ENCODE results near the gene ALDOA.
A peak's percentile ranks its signal among the peaks of the same experiment; 100 is the strongest.

Gene ALDOA

DNA sequence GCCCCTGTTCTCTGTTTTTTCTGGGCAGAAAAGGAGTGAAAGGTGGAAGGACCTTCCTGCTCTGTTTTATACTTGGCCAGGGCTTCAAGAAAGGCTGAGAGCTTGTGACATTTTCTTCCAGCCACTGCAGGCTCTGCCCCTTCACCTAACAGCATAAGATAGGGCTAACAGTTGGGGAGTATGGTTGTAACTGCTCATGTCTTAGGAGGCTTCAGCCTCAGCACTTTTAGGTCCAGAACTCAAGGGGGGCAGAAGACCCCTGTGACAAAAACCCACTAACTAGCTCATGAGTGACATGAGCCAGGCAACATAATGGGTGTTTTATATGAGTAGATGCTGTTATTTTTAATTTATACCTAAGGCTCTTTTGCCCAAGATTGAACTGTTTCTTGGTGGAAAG, 4.9 kb downstream of the ALDOA start:
- H3K4me1 Mint-ChIP-seq (ENCODE audit: low read depth) = peaks cover 42% of the 10 kb centered on the region
- no peak overlapping the region for H3K4me3 Mint-ChIP-seq
- no peaks in the 10 kb centered on the region for H3K9me3 Mint-ChIP-seq
- H3K27me3 Mint-ChIP-seq = no peaks in the 10 kb centered on the region
- H3K27ac Mint-ChIP-seq = no peak overlapping the region
- peaks cover 62% of the 10 kb centered on the region for H3K36me3 Mint-ChIP-seq (ENCODE audit: low read depth)

DNA sequence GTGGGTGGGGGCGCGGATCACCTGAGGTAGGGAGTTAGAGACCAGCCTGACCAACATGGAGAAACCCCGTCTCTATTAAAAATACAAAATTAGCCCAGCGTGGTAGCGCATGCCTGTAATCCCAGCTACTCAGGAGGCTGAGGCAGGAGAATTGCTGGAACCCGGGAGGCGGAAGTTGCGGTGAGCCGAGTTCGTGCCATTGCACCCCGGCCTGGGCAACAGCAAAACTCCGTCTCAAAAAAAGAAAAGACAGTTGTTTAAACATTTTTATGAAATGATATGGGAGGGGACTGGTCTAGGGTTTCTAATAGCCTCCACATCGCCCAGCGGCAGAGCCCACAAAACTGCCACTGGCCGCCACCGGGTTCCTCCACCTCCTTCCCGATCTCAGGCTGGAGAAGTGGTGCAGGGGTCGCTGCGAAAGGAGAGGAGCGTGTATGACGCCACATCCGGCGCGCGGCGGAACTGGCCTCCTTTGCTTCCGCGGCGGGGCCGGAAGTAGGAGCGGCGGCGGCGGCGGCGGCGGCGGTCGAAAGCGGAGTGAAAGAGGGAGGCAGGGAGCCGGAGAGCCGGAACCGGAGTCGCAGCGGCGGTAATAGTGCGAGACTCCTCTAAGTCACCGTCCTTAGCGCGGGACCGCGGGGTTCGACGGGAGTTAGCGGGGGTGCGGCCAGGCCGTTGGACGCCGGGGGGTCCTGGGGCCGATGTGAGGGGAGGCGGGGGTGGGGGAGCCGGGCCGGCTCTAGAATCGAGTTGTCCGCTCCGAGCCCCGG, 10.1 kb downstream of the ALDOA start, which contains the start of gene PPP4C:
Gene PPP4C (plus strand): TSS at position 492 of the 773 bp plus-strand sequence. CDS start 384 bp downstream, outside the sequence.
- Mint-ChIP-seq H3K27me3 (no peaks in the 10 kb centered on the region), H3K36me3 (ENCODE audit: low read depth) (peaks cover 55% of the 10 kb centered on the region), H3K27ac (peak within 1 kb of the TSS; percentile 95), H3K4me1 (ENCODE audit: low read depth) (peaks cover 30% of the 10 kb centered on the region), H3K9me3 (no peaks in the 10 kb centered on the region), H3K4me3 (peak within 1 kb of the TSS; percentile 92)

DNA sequence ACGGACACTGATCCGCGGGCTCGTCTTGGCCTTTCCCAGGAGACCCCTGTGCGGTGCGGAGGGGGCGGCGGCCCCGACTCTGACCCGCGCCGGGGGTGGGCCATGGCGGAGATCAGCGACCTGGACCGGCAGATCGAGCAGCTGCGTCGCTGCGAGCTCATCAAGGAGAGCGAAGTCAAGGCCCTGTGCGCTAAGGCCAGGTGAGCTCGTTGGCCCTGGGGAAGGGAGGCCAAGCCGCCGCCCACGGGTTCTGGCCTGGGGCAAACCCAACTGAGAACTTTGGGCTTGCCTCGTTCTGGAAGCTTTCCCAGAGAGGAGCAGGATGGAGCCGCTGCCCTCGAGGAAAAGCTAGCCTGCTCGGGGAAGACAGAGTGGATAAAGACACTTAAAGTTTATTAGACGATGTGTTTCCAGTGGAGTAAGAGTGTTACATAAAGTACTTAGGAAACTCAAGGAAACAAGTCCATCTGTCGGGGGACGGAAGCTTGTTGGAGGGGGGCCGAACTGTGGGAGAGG, 10.8 kb downstream of the ALDOA start:
- Mint-ChIP-seq H3K27ac (peak overlapping the region; percentile 95), H3K4me1 (ENCODE audit: low read depth) (peaks cover 30% of the 10 kb centered on the region), H3K4me3 (peak overlapping the region; percentile 92), H3K36me3 (ENCODE audit: low read depth) (peaks cover 49% of the 10 kb centered on the region), H3K27me3 (no peaks in the 10 kb centered on the region), H3K9me3 (no peaks in the 10 kb centered on the region)

DNA sequence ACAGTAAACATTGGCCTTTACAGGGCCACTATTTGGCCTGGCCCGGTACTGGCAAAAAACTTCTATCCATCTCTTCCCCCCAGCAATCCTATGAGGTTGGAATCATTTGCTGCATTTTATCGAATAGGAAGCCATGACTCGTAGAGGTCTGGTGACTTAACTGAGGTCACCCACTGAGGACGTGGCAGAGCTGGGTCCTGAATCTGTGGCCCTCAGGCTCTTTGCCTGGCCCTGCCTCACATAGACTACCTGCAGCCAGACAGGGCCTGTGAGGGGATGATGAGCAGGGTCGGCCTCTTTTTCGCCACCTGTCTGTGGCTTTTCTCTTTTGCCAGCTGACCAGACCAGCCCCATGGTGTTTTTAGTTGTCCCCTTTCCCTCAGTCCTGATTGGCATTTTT, 12.1 kb downstream of the ALDOA start:
- Mint-ChIP-seq H3K27me3 (no peaks in the 10 kb centered on the region), H3K4me1 (ENCODE audit: low read depth) (peaks cover 30% of the 10 kb centered on the region), H3K27ac (peak overlapping the region; percentile 95), H3K4me3 (peak overlapping the region; percentile 92), H3K36me3 (ENCODE audit: low read depth) (peaks cover 48% of the 10 kb centered on the region), H3K9me3 (no peaks in the 10 kb centered on the region)

DNA sequence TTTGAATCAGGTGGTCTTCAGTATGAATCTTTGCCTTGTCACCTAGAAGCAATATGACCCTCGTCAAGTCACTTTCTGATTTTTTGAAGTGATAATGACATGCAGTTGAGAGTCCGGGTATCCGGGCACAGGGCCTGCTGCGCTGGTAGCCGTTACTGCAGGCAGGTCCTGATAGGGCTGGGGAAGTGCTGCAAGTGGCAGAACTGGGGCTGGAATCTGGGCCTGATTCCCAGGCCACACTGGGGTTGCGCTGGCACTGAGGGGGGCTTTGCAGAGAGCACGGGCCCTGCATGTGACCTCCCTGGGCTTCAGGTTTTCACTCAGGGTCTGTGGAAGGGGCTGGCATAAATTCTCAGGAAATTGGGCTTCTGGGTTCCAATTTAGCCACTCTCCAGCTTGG, 13.2 kb downstream of the ALDOA start:
- Mint-ChIP-seq H3K4me3 (no peak overlapping the region), H3K36me3 (ENCODE audit: low read depth) (peaks cover 58% of the 10 kb centered on the region), H3K27me3 (no peaks in the 10 kb centered on the region), H3K9me3 (no peaks in the 10 kb centered on the region), H3K4me1 (ENCODE audit: low read depth) (peaks cover 30% of the 10 kb centered on the region), H3K27ac (no peak overlapping the region)

DNA sequence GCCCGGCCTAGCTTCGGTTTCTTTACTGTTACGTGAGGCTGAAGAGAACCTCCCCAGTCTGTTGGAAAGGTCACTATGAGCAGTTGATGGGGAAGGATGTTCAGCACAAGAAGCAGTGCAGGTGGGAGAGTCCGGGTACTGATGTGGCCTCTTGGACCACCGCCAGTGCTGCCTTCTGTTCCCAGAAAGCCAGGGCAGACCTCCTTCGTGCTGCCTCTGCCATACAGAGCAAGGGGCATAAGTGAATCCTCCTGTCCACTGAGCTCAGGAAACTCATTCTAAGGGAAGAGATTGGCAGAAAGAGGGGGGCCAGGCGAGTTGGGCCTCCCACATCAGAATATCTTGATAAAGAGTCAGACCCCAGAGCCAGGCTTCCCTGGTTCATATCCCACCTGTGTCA, 13.9 kb downstream of the ALDOA start:
- Mint-ChIP-seq H3K36me3 (ENCODE audit: low read depth) (peaks cover 65% of the 10 kb centered on the region), H3K27ac (no peak overlapping the region), H3K4me1 (ENCODE audit: low read depth) (peaks cover 30% of the 10 kb centered on the region), H3K9me3 (no peaks in the 10 kb centered on the region), H3K27me3 (no peaks in the 10 kb centered on the region), H3K4me3 (no peak overlapping the region)

DNA sequence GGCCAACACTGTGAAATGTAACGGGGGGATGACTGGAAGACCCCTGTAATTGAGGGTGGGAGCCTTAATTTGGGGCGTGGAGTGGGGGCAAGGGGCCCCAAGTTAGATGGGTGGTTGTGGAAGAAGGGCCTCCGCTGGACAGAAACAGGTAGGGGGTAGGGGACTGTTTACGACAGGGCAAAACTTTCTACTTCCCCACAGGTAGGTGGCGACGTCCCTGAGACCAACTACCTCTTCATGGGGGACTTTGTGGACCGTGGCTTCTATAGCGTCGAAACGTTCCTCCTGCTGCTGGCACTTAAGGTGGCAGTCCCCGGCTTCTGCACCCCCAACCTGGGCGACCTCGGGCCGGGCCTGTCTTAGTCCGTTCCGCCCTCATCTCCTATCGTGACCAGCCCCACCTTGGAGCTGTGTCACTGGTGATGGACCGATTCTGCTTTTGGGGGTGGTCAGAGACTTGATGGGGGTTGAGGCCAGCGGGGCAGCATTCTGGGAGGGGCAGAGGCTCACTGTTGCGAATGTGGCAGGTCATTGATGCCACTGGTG, 17.1 kb downstream of the ALDOA start:
- peaks cover 52% of the 10 kb centered on the region for H3K36me3 Mint-ChIP-seq (ENCODE audit: low read depth)
- no peak overlapping the region for H3K27ac Mint-ChIP-seq
- no peaks in the 10 kb centered on the region for H3K27me3 Mint-ChIP-seq
- H3K4me1 Mint-ChIP-seq (ENCODE audit: low read depth) = peaks cover 7% of the 10 kb centered on the region
- no peaks in the 10 kb centered on the region for H3K9me3 Mint-ChIP-seq
- no peak overlapping the region for H3K4me3 Mint-ChIP-seq

DNA sequence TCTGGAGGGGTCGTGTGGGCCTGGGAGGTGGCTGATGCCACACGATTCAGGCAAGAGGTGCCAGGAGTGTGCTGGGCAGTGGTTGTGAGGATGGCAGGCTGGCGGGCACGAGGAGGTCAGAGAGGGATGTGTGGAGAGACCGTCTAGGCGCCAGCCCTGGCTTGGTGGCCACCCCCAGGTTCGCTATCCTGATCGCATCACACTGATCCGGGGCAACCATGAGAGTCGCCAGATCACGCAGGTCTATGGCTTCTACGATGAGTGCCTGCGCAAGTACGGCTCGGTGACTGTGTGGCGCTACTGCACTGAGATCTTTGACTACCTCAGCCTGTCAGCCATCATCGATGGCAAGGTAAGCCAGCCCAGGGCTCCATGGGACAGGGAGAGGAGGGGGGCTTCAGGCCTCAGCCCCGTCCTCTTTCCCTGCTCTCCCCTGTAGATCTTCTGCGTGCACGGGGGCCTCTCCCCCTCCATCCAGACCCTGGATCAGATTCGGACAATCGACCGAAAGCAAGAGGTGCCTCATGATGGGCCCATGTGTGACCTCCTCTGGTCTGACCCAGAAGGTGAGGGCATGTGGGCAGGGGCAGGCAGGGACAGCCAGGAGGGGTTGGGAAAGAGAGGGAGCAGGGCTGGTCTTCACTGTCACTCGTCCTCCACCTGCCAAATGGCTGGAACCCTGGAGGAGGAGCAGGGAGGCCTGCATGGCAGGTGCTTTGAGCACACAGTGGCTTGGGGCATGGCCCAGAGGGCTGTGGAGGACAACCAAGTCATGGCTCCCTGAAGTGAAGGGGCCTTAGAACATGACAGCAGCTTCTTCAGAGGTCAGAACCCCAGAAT, 17.9 kb downstream of the ALDOA start:
- Mint-ChIP-seq H3K27ac (no peak overlapping the region), H3K9me3 (no peaks in the 10 kb centered on the region), H3K4me1 (ENCODE audit: low read depth) (no peaks in the 10 kb centered on the region), H3K27me3 (no peaks in the 10 kb centered on the region), H3K36me3 (ENCODE audit: low read depth) (peaks cover 44% of the 10 kb centered on the region), H3K4me3 (no peak overlapping the region)

DNA sequence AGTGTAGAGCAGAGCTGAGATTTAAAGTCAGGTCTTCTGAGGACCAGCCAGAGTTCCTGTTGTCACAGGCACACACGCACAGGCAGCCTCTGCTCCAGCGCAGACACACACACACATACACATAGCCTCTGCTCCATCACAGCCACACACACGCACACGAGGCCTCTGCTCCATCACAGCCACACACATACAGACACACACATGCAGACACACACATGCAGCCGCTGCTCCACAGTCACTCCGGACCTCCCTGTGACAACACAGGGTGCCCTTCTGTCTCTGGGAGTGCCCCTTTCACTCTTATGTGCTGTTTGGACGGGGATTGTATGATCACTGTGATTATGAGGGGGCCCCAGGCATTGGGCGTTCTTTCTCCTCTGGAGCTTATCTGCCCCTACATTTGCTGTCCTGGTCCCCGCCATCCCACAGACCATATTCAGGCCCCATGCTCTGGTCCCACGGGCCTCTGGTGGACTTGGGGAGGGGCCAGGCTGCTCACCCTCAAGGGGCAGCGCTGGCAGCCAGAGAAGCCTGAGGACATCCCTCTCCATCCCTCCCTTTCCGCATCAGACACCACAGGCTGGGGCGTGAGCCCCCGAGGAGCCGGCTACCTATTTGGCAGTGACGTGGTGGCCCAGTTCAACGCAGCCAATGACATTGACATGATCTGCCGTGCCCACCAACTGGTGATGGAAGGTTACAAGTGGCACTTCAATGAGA, 18.7 kb downstream of the ALDOA start:
- Mint-ChIP-seq H3K4me1 (ENCODE audit: low read depth) (peaks cover under 1% of the 10 kb centered on the region), H3K27me3 (no peaks in the 10 kb centered on the region), H3K4me3 (no peak overlapping the region), H3K9me3 (no peaks in the 10 kb centered on the region), H3K27ac (no peak overlapping the region), H3K36me3 (ENCODE audit: low read depth) (peaks cover 40% of the 10 kb centered on the region)

DNA sequence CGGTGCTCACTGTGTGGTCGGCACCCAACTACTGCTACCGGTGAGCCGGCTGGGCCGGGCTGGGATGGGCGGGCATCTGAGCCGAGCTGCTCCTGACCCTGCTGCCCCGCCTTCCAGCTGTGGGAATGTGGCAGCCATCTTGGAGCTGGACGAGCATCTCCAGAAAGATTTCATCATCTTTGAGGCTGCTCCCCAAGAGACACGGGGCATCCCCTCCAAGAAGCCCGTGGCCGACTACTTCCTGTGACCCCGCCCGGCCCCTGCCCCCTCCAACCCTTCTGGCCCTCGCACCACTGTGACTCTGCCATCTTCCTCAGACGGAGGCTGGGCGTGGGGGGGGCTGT, 19.2 kb downstream of the ALDOA start:
- peaks cover 6% of the 10 kb centered on the region for H3K4me1 Mint-ChIP-seq (ENCODE audit: low read depth)
- no peaks in the 10 kb centered on the region for H3K9me3 Mint-ChIP-seq
- peaks cover 34% of the 10 kb centered on the region for H3K36me3 Mint-ChIP-seq (ENCODE audit: low read depth)
- H3K27ac Mint-ChIP-seq = no peak overlapping the region
- no peaks in the 10 kb centered on the region for H3K27me3 Mint-ChIP-seq
- H3K4me3 Mint-ChIP-seq = no peak overlapping the region

DNA sequence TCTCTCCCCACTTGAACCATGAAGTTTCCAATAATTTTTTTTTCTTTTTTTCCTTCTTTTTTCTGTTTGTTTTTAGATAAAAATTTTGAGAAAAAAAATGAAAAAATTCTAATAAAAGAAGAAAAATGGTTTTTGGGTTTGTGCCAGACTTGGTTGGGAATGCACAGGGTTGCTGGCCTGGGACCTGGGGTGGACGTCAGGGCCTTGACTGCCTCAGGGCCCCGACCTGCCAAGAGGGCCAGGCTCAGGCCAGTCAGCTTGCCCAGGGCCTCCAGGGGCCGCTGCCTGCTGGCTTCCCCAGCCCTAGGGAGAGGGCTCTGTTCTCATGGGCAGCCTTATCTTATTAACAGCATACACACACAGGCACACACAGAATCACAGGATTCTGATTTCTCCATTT, 19.7 kb downstream of the ALDOA start:
- H3K4me1 Mint-ChIP-seq (ENCODE audit: low read depth) = peaks cover 11% of the 10 kb centered on the region
- H3K9me3 Mint-ChIP-seq = no peaks in the 10 kb centered on the region
- no peak overlapping the region for H3K27ac Mint-ChIP-seq
- no peaks in the 10 kb centered on the region for H3K27me3 Mint-ChIP-seq
- H3K36me3 Mint-ChIP-seq (ENCODE audit: low read depth) = peaks cover 30% of the 10 kb centered on the region
- no peak overlapping the region for H3K4me3 Mint-ChIP-seq

DNA sequence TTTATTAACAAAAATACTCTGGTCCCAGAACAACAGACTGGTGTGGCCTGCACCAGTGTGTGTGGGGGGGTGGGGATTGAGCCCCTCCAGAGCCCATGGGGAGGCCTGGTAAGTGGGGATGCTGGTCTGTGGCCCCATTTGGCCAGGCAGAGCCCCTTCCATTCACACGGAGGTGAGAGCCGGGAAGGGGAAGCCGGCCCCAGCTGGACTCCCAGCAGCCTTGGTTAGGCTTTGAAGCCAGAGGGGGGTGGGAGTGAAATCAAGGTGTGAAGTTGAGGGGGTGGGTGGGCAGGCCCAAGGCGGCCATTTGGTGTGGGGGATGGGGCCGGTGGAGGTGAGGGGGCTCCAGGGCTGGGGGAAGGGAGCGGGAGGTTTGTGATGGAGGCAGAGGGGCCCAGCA, 20.3 kb downstream of the ALDOA start:
- H3K4me3 Mint-ChIP-seq = no peak overlapping the region
- no peak overlapping the region for H3K27ac Mint-ChIP-seq
- peaks cover 28% of the 10 kb centered on the region for H3K36me3 Mint-ChIP-seq (ENCODE audit: low read depth)
- peaks cover 14% of the 10 kb centered on the region for H3K4me1 Mint-ChIP-seq (ENCODE audit: low read depth)
- no peaks in the 10 kb centered on the region for H3K9me3 Mint-ChIP-seq
- H3K27me3 Mint-ChIP-seq = no peaks in the 10 kb centered on the region

DNA sequence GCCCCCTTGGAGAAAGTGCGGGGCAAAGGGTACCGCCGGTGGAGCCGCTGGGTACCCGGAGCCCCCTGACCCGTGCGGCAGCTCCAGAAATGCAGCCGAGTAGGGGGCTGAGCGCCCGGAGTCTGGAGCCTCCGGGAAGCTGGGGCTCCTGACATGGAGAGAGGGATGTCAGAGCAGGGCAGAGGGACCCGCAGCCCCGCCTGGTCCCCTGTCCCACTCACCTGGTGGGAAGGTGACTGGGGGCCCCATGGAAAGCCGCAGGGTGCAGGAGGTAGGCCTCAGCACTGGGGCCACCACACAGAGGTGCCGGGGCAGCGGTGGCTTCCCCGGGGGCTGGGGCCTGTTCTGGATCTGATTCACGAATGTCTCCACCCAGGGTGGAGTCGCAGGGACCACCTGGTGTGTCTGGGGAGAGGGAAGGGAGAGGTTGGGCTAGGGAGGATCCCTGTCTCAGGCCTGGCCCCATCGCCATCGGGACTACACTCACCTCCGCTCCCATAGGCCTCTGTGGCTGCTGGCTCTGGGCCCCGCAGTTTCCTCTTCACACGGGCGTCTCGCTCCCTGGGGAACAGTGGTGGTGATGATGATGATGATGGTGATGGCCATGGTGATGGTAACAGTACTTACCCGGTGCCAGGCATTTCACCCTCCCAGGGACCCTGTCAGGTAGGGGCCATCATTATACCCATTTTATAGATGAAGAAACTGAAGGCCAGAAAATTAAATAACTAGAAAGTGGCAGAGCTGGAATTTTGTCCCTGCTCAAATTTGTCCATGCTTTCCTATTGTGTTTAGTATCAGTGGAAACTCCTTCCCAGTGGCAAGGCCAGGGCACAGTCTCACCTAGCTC, 21.0 kb downstream of the ALDOA start:
- no peaks in the 10 kb centered on the region for H3K27me3 Mint-ChIP-seq

More for the DNA sequence above, 21.0 kb downstream of the ALDOA start:
- no peak overlapping the region for H3K27ac Mint-ChIP-seq
- H3K4me3 Mint-ChIP-seq = no peak overlapping the region
- H3K4me1 Mint-ChIP-seq (ENCODE audit: low read depth) = peaks cover 15% of the 10 kb centered on the region
- peaks cover 28% of the 10 kb centered on the region for H3K36me3 Mint-ChIP-seq (ENCODE audit: low read depth)
- H3K9me3 Mint-ChIP-seq = no peaks in the 10 kb centered on the region
